ENCODE measurements around the gene NXT2. TPM values are rescaled to one million over a fixed set of nuclear protein-coding genes. Genes with fewer than 3 reads are reported as not detected.

NXT2 gene
- total RNA-seq, 1 experiment from 2014 or later = 9.8 TPM

DNA sequence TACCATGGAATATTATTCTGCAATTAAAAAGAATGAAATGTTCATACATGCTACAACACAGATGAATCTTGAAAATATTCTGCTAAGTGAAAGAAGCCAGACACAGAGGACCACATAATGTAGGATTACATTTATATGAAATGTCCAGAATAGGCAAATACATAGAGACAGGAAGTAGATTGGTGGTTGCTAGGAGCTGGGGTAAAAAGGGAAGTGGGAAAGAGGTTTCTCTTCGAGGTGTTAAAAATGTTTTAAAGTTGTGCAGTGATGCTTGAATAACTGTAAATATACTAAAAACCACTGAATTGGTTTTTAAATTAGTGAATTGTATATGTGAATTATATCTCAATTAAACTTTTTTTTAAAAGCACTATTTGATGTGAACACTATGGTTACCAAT, 3.6 kb upstream of the NXT2 start:
- no peak overlapping the region for H3K4me3 ChIP-seq (ENCODE audit: low read depth, low read length)
- H3K4me1 ChIP-seq = 0 out of 2 replicates have a peak, but pooled peaks cover 3% of the 10 kb centered on the region
- Mint-ChIP-seq H3K27ac (ENCODE audit: unreplicated experiment) (no peak overlapping the region), H3K9me3 (ENCODE audit: unreplicated experiment) (peaks cover 11% of the 10 kb centered on the region), H3K4me1 (ENCODE audit: low read depth, unreplicated experiment) (no peaks in the 10 kb centered on the region), H3K4me3 (ENCODE audit: unreplicated experiment) (no peak overlapping the region), H3K27me3 (ENCODE audit: insufficient read depth, unreplicated experiment) (peaks cover 9% of the 10 kb centered on the region), H3K36me3 (ENCODE audit: insufficient read depth, unreplicated experiment) (peaks cover 11% of the 10 kb centered on the region)
- no peak for DNase-seq
- CTCF ChIA-PET = no interaction called here
- H3K27me3 ChIP-seq (replicated peaks; ENCODE audit: control insufficient read depth, insufficient read depth, low read length) = no peaks in the 10 kb centered on the region
- H3K36me3 ChIP-seq (ENCODE audit: control insufficient read depth, insufficient read depth, low read length) = no peaks in the 10 kb centered on the region
- H3K9me3 ChIP-seq = no peaks in the 10 kb centered on the region
- intact Hi-C loops (cut with micrococcal nuclease; ENCODE audit: unreplicated experiment) = no loop called here
- POLR2A ChIA-PET = no interaction called here
- BruUV-seq (replicated peaks) = no TSS peak
- TF ChIP-seq, protein P1, sequence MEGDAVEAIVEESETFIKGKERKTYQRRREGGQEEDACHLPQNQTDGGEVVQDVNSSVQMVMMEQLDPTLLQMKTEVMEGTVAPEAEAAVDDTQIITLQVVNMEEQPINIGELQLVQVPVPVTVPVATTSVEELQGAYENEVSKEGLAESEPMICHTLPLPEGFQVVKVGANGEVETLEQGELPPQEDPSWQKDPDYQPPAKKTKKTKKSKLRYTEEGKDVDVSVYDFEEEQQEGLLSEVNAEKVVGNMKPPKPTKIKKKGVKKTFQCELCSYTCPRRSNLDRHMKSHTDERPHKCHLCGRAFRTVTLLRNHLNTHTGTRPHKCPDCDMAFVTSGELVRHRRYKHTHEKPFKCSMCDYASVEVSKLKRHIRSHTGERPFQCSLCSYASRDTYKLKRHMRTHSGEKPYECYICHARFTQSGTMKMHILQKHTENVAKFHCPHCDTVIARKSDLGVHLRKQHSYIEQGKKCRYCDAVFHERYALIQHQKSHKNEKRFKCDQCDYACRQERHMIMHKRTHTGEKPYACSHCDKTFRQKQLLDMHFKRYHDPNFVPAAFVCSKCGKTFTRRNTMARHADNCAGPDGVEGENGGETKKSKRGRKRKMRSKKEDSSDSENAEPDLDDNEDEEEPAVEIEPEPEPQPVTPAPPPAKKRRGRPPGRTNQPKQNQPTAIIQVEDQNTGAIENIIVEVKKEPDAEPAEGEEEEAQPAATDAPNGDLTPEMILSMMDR (IDR thresholded peaks at IDR 0.05; ENCODE audit: insufficient read depth in 1 of 2, low read depth in 1 of 2, low read length in 1 of 2, severe bottlenecking in 1 of 2, unreplicated experiment in 1 of 2) = no peak

DNA sequence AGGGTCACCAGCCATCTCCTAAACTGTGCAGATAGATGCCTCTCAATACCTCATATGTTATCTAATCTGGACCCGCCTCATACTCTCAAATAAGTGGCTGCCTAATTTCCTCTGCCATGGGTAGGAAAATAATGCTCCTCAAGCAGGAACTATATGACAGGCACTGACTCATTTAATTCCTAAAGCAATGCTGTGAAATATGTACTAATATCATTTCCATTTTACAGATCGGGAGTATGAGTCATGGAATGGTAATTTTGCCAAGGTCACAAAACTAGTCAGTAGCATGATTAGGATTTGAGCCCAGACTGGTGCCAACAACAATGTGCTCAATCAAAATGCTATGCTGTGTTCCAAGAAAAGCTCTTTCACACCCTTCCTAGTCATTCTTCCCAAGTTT, 3.0 kb upstream of the NXT2 start:
- Histone ChIP-seq H3K27me3 (replicated peaks; ENCODE audit: control insufficient read depth, insufficient read depth, low read length) (no peaks in the 10 kb centered on the region), H3K4me1 (0 out of 2 replicates have a peak, but pooled peaks cover 3% of the 10 kb centered on the region), H3K36me3 (ENCODE audit: control insufficient read depth, insufficient read depth, low read length) (no peaks in the 10 kb centered on the region), H3K4me3 (ENCODE audit: low read depth, low read length) (no peak overlapping the region), H3K9me3 (no peaks in the 10 kb centered on the region)
- Mint-ChIP-seq H3K27ac (ENCODE audit: unreplicated experiment) (no peak overlapping the region), H3K4me3 (ENCODE audit: unreplicated experiment) (no peak overlapping the region), H3K36me3 (ENCODE audit: insufficient read depth, unreplicated experiment) (peaks cover 11% of the 10 kb centered on the region), H3K9me3 (ENCODE audit: unreplicated experiment) (peaks cover 11% of the 10 kb centered on the region), H3K27me3 (ENCODE audit: insufficient read depth, unreplicated experiment) (peaks cover 8% of the 10 kb centered on the region), H3K4me1 (ENCODE audit: low read depth, unreplicated experiment) (no peaks in the 10 kb centered on the region)
- ChIA-PET POLR2A (no interaction called here), CTCF (no interaction called here)
- no TSS peak for BruUV-seq (replicated peaks)
- no peak for DNase-seq
- TF ChIP-seq, protein P1 (IDR thresholded peaks at IDR 0.05; ENCODE audit: insufficient read depth in 1 of 2, low read depth in 1 of 2, low read length in 1 of 2, severe bottlenecking in 1 of 2, unreplicated experiment in 1 of 2) = no peak
- intact Hi-C loops (cut with micrococcal nuclease; ENCODE audit: unreplicated experiment) = no loop called here

DNA sequence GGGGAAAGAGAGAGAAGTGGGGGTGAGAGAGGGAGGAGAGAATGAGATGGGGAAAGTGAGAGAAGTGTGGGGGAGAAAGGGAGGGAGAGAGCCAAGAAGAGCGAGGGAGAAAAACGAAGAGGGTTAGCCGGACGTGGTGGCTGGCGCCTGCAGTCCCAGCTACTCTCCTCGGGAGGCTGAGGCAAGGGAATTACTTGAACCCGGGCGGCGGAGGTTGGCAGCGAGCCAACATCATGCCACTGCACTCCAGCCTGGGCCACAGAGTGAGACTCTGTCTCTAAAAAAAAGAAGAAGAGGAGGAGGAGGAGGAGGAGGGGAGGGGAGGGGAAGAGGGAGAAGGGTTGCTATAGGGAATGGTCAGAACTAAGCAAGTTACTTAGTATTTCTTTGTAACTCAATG, 1.7 kb upstream of the NXT2 start:
- ChIA-PET POLR2A (no interaction called here), CTCF (interaction anchor here (0.6 kb wide), 1 partner anchor 124 kb away, joined by 4 read pairs; no protein-coding TSS in a partner anchor)
- H3K9me3 ChIP-seq = no peaks in the 10 kb centered on the region
- no peaks in the 10 kb centered on the region for H3K4me1 Mint-ChIP-seq (ENCODE audit: low read depth, unreplicated experiment)
- no peaks in the 10 kb centered on the region for H3K27me3 ChIP-seq (replicated peaks; ENCODE audit: control insufficient read depth, insufficient read depth, low read length)
- DNase-seq = no peak
- peaks cover 8% of the 10 kb centered on the region for H3K27me3 Mint-ChIP-seq (ENCODE audit: insufficient read depth, unreplicated experiment)
- H3K4me3 ChIP-seq (ENCODE audit: low read depth, low read length) = no peak overlapping the region
- H3K36me3 Mint-ChIP-seq (ENCODE audit: insufficient read depth, unreplicated experiment) = peaks cover 11% of the 10 kb centered on the region
- peak overlapping the region; percentile 42 for H3K4me3 Mint-ChIP-seq (ENCODE audit: unreplicated experiment)
- no peaks in the 10 kb centered on the region for H3K36me3 ChIP-seq (ENCODE audit: control insufficient read depth, insufficient read depth, low read length)
- 0 out of 2 replicates have a peak, but pooled peaks cover 3% of the 10 kb centered on the region for H3K4me1 ChIP-seq
- TF ChIP-seq, protein P1 (IDR thresholded peaks at IDR 0.05; ENCODE audit: insufficient read depth in 1 of 2, low read depth in 1 of 2, low read length in 1 of 2, severe bottlenecking in 1 of 2, unreplicated experiment in 1 of 2) = no peak
- peaks cover 11% of the 10 kb centered on the region for H3K9me3 Mint-ChIP-seq (ENCODE audit: unreplicated experiment)
- BruUV-seq (replicated peaks) = no TSS peak
- intact Hi-C loops (cut with micrococcal nuclease; ENCODE audit: unreplicated experiment) = loop anchor here (5.0 kb wide), 1 partner anchor 97 kb away; no protein-coding TSS in a partner anchor
- no peak overlapping the region for H3K27ac Mint-ChIP-seq (ENCODE audit: unreplicated experiment)
